Skin of body (tissue), 2 donors: ENCODE results near the gene DNAH1. TPM values are rescaled to one million over a fixed set of nuclear protein-coding genes. Genes with fewer than 3 reads are reported as not detected.

Experiments
- DNase-seq: peaks from one replicate; lab custom pipeline; 2025; lab: John Stamatoyannopoulos, UW
- total RNA-seq: library from RNA; depleted of rRNA; stranded (reverse); fragments of >200 nt; gene quantifications from one replicate; pipeline ENCODE4 v1.2.3, GENCODE V29; 2014

The DNAH1 gene
- total RNA-seq, 1 donor from 2014 or later = 5.4 TPM

DNA sequence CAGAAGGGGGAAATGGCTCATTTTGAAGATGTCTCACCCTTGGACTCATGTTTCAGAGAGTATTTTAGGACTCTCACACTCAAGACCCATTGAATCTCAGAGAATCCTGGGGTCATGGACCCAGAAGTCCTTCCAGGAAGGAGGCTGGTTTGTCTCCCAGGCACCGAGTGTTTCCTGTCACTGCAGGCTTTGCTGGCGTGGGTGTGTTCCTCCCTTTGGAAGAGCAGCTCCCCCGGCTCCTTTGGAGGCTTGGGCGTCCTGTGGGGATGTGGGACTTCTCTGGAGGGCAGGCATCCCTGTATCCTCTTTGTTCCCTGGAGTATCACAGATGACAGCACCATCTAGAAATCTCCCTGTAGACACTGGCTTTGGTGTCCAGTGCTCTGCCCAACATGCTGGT, 40.0 kb downstream of the DNAH1 start:
- DNase-seq = no peak

GRCh38 chr3:52357151-52358080, 41.3 kb downstream of the DNAH1 start:
- no peak for DNase-seq

DNA sequence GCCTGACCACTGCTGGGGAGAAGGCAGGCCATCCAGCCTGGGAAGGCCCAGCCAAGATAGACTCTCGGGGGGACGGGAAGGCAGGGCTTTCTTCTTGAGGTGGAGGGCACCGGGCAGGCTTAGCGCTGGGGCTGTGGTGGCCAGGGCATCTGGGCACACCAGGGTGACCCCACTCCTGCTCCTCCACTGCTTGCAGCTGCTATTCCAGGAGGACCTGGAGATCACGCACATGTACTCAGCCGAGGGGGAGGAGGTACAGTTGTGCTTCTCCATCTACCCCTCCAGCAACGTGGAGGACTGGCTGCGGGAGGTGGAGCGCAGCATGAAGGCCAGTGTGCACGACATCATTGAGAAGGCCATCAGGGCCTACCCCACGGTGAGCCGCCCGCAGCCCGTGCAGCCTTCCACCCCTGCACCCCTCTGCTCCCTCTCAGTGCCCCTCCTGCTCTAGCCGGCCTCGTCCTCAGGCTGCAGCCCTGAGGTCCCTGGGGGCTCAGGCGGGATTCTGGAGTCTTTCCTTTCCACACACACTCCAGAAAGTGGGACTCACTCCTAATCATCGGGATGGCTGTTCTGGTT, 42.3 kb downstream of the DNAH1 start:
- DNase-seq = no peak

DNA sequence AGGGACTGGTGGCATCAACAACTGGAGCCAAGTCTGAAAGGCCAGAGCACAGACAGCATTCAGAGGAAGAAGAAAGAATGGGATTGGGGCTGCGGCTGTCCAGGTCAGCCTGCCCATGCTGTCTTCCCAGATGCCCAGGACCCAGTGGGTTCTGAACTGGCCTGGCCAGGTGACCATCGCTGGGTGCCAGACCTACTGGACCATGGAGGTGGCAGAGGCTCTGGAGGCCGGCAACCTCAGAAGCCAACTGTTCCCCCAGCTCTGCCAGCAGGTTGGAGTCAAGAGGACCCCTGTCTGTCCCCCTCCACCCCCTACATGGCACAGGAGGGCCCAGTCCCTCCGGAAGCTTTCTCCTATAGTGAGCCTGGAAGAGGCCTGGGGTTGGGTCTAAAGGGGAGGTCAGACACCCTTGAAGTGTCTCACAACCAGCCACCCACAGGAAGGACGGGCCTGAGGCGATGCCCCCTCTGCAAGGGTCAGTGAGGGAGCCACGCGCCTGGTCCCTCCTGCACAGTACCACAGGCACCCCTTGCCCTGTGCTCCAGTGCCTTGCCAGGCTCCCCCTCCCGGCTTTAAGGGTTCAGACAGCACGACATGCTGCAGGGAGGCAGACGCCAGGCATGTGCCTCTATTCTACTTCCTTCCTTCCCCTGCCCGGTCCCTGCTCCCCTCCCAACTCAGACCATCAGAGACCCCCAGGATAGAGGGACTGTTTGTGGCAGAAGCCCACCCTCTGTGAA, 43.2 kb downstream of the DNAH1 start:
- DNase-seq = no peak

- no peak for DNase-seq
Observed at GRCh38 chr3:52361011-52361410, 44.9 kb downstream of the DNAH1 start.

DNA sequence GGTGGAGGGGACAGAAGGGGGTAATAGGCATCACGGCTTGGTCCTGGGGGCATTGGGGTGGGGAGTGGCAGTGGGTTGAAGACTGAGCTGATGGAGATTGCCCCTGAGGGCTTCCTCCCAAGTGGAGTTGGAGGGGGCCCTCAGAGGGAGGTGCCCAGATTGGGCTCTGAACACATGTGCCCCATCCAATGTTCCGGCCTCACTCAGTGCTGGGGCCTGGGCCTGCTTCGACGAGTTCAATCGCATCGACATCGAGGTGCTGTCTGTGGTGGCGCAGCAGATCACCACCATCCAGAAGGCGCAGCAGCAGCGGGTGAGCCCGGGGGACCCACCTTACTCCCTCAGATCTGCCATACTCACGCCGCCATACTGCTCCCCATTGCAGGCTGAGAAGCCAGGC, 45.3 kb downstream of the DNAH1 start:
- no peak for DNase-seq

DNA sequence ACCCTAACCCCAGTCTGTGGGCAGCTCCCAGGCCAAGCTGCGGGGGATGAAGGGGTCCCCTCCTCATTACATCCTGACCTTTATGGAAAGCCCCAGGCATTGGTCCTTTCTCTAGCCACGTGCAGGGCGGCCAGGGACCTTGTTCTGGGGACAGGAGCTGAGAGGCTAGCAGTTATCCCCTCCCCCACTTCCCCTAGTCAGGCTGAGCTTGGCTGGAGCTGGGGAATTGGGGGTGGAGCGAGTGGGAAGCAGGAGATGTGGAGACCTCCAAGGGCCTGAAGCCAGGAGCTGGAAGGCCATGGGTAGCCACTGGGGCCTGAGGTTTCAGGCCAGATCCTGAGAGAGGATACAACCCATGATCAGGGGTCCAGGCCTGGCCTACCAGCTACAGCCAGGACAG, 45.8 kb downstream of the DNAH1 start:
- no peak for DNase-seq

- DNase-seq = no peak
Observed at GRCh38 chr3:52364322-52365035, 48.4 kb downstream of the DNAH1 start.

DNA sequence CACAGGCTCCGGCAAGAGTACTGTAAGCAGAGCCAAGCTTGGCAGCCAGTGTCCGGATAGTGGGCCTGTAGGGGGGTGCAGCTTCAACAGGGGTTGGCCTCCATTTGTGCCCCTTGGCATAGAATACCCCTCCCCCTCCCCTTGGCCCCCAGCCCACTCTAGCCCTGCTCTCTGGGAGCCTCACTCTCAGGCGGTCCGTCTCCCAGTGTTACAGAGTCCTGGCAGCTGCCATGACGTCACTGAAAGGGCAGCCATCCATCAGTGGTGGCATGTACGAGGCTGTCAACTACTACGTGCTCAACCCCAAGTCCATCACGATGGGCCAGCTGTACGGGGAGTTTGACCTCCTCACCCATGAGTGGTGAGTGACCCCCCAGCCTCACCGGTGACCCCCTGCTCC, 50.4 kb downstream of the DNAH1 start:
- no peak for DNase-seq

DNA sequence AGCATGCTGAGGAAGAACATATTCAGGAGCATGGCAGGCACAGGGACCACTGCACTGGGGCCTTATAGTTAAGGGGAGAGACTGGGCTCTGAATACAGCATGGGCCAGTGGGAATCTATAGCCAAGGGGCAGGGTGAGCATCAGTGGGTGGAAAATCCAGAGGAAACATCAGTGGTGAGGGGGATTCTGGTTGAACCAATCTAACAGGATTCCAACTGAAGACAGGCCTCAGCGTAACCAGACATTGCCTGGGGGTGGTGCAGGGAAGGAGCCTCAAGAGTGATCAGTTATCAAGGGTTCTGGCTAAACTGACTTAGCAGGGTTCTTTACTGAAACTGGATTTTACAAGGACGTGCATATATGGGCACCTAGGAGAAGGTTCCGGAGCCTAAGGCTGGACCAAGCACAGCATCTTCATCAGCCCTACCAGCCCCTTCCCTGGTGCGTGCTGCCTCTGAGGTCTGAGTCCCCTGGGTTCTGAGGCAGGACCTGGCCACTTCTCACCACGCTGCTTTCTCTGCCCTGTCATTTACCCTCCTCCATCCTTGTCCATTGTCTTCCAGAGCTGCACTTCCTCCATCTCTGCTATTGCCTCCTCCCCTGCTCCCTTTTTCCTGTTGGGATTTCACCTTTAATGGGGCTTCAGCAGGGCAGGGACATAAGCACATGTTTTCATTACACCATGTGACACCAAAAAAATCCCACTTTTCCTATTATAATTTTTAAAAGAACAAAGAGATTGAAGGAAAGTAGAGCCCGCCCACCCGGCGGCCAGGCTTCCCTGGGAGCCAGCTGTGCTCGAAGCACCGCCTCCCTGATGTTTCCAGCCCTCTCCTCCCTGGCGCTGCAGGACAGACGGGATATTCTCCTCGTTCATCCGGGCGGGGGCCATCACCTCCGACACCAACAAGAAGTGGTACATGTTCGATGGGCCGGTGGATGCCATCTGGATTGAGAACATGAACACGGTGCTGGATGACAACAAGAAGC, 52.1 kb downstream of the DNAH1 start:
- DNase-seq = no peak

DNA sequence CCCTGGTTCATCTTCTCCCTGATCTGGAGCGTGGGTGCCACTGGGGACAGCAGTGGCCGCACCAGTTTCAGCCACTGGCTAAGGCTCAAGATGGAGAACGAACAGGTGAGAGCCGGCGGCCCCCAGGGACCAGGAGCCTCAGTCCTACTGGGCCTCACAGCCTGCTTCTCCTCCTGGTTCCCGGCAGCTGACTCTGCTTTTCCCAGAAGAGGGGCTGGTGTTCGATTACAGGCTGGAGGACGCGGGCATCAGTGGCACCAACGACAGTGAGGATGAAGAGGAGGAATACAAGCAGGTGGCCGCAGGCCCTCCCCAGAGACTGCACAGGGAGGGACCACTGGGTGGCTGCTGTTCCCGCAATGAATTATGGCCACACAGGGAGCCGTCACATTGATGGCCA, 54.4 kb downstream of the DNAH1 start:
- DNase-seq = no peak

GRCh38 chr3:52372822-52373504, 56.8 kb downstream of the DNAH1 start:
- DNase-seq = no peak

GRCh38 chr3:52373676-52374075, 57.6 kb downstream of the DNAH1 start:
- DNase-seq = no peak

GRCh38 chr3:52374173-52374572, 58.1 kb downstream of the DNAH1 start:
- no peak for DNase-seq

- DNase-seq = no peak
Observed at GRCh38 chr3:52379610-52380009, 63.5 kb downstream of the DNAH1 start.

DNA sequence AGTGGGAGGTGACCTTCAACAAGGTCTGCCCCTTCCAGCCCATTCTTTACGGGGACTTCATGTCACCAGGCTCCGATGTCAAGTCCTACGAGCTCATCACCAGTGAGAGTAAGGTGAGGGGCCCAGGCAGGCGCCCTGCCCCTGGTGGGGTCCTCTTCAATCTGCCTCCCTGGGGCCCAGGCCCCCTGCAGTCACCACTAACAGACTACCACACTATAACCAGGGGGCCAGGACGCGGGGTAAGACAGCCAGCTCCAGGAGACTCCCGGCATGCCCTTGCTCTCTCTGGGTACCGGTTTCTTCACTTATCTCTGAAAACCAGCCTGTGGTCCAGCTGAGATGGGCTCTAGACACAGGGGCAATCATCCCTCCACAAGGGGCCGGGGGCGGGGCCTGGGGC, 63.9 kb downstream of the DNAH1 start:
- no peak for DNase-seq

GRCh38 chr3:52381623-52382022, 65.5 kb downstream of the DNAH1 start:
- DNase-seq = no peak

GRCh38 chr3:52383446-52383845, 67.3 kb downstream of the DNAH1 start:
- no peak for DNase-seq

GRCh38 chr3:52384019-52384761, 68.1 kb downstream of the DNAH1 start:
- DNase-seq = no peak
